Fibroblast of villous mesenchyme (primary cell): ENCODE measurements around the gene PARVG. TPM values are rescaled to one million over a fixed set of nuclear protein-coding genes. Genes with fewer than 3 reads are reported as not detected.

Experiments
- DNase-seq: peaks from one replicate; pipeline ENCODE4 v3.0.0-alpha.2; 2010; ENCODE audit warnings: low read depth
- H3K4me3 ChIP-seq: 2 replicates; pipeline ENCODE4 v1.5.1; 2011; ENCODE audit warnings: low read depth, mild to moderate bottlenecking, low read length
- CTCF ChIP-seq: IDR thresholded peaks from 2 replicates; pipeline ENCODE4 v1.5.1; 2012; ENCODE audit warnings: low read depth, mild to moderate bottlenecking, low read length; ENCODE audit not compliant: insufficient read depth
- total RNA-seq: library from RNA; depleted of rRNA; stranded (reverse); fragments of >200 nt; gene quantifications from 2 replicates; pipeline ENCODE4 v1.2.3, GENCODE V29; 2012

PARVG gene
- total RNA-seq, 1 donor = not detected

GRCh38 chr22:44249376-44250147 is 68.8 kb downstream of the PARVG start:
- DNase-seq = no peak
- TF ChIP-seq CTCF = no peak
- no peak overlapping the region for H3K4me3 ChIP-seq

- no peak for DNase-seq
- H3K4me3 ChIP-seq = no peak overlapping the region
- TF ChIP-seq CTCF = no peak
These were observed 74.1 kb downstream of the PARVG start for GRCh38 chr22:44254811-44255210.

GRCh38 chr22:44256085-44256484 is 75.4 kb downstream of the PARVG start:
- no peak for TF ChIP-seq CTCF
- DNase-seq = no peak
- H3K4me3 ChIP-seq = no peak overlapping the region

- no peak for DNase-seq
- no peak for TF ChIP-seq CTCF
- no peak overlapping the region for H3K4me3 ChIP-seq
These were observed 76.1 kb downstream of the PARVG start for GRCh38 chr22:44256556-44257485.

Other genes with a start within 250 kb of the PARVG start
- 37.6 and 37.7 TPM in 2 replicates for gene SAMM50, start 225.5 kb upstream of the PARVG start, total RNA-seq
- 19.0 and 30.9 TPM in 2 replicates for gene PARVB, start 156.6 kb upstream of the PARVG start, total RNA-seq
- 3.0 and 4.5 TPM in 2 replicates for gene SHISAL1, start 132.0 kb downstream of the PARVG start, total RNA-seq